A549 (cell line): Measurements from ENCODE around the gene MAPK11.

ENCODE experiments used
- EP300 ChIP-seq, 2 experiments: fragments of >200 bp; sonication (Bioruptor Twin); formaldehyde crosslinking; IDR thresholded peaks; 2 replicates in 1 of 2; 3 replicates in 1 of 2; pipeline ENCODE4 v1.6.1; 2016 to 2017
- JUN ChIP-seq, 2 experiments: fragments of >200 bp; sonication (Bioruptor Twin); formaldehyde crosslinking; IDR thresholded peaks; 2 replicates in 1 of 2; 3 replicates in 1 of 2; pipeline ENCODE4 v1.6.1; 2016 to 2017
- POLR2A ChIP-seq: IDR thresholded peaks from 2 replicates; pipeline ENCODE4 v1.6.1; 2012; ENCODE audit warnings: mild to moderate bottlenecking, low read length
- SMC3 ChIP-seq: fragments of >200 bp; sonication (Bioruptor Twin); formaldehyde crosslinking; IDR thresholded peaks from 3 replicates; pipeline ENCODE4 v1.6.1; 2018; ENCODE audit warnings: inconsistent platforms
- TF ChIP-seq, protein P1 (sequence below): fragments of >200 bp; sonication (Bioruptor Twin); formaldehyde crosslinking; IDR thresholded peaks from 3 replicates; pipeline ENCODE4 v1.5.1; 2016
- TF ChIP-seq, protein P2 (sequence below): IDR thresholded peaks from 2 replicates; pipeline ENCODE4 v1.6.1; 2012; ENCODE audit warnings: low read depth, borderline replicate concordance

DNA sequence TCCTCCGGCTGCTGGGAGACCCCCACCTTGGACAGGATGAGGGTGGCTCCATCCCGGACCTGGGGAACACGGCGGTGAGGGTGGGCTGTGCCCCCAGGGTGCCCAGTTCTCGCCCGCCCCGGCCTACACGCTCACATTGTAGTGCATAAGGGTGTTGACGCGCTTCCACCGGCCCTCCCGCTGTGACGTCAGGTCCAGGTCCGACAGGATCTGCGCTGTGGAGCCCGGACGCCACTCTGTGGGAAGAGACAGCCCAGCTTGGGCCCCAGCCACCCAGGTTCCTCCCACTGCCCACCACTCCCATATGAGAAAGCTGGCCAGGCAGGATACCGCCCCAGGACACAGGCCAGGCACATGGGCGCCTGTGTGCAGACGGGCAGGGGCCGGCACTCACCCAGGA lies 8.3 kb upstream of the MAPK11 start:
- TF ChIP-seq SMC3 = no peak
- no peak for TF ChIP-seq JUN (IDR thresholded peaks at IDR 0.05)
- TF ChIP-seq POLR2A = no peak
- TF ChIP-seq, protein P1, sequence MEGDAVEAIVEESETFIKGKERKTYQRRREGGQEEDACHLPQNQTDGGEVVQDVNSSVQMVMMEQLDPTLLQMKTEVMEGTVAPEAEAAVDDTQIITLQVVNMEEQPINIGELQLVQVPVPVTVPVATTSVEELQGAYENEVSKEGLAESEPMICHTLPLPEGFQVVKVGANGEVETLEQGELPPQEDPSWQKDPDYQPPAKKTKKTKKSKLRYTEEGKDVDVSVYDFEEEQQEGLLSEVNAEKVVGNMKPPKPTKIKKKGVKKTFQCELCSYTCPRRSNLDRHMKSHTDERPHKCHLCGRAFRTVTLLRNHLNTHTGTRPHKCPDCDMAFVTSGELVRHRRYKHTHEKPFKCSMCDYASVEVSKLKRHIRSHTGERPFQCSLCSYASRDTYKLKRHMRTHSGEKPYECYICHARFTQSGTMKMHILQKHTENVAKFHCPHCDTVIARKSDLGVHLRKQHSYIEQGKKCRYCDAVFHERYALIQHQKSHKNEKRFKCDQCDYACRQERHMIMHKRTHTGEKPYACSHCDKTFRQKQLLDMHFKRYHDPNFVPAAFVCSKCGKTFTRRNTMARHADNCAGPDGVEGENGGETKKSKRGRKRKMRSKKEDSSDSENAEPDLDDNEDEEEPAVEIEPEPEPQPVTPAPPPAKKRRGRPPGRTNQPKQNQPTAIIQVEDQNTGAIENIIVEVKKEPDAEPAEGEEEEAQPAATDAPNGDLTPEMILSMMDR = no peak
- no peak for TF ChIP-seq EP300 (IDR thresholded peaks at IDR 0.05)
- TF ChIP-seq, protein P2, sequence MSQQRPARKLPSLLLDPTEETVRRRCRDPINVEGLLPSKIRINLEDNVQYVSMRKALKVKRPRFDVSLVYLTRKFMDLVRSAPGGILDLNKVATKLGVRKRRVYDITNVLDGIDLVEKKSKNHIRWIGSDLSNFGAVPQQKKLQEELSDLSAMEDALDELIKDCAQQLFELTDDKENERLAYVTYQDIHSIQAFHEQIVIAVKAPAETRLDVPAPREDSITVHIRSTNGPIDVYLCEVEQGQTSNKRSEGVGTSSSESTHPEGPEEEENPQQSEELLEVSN = no peak
